ENCODE measurements around the gene LSP1.

Gene LSP1

DNA sequence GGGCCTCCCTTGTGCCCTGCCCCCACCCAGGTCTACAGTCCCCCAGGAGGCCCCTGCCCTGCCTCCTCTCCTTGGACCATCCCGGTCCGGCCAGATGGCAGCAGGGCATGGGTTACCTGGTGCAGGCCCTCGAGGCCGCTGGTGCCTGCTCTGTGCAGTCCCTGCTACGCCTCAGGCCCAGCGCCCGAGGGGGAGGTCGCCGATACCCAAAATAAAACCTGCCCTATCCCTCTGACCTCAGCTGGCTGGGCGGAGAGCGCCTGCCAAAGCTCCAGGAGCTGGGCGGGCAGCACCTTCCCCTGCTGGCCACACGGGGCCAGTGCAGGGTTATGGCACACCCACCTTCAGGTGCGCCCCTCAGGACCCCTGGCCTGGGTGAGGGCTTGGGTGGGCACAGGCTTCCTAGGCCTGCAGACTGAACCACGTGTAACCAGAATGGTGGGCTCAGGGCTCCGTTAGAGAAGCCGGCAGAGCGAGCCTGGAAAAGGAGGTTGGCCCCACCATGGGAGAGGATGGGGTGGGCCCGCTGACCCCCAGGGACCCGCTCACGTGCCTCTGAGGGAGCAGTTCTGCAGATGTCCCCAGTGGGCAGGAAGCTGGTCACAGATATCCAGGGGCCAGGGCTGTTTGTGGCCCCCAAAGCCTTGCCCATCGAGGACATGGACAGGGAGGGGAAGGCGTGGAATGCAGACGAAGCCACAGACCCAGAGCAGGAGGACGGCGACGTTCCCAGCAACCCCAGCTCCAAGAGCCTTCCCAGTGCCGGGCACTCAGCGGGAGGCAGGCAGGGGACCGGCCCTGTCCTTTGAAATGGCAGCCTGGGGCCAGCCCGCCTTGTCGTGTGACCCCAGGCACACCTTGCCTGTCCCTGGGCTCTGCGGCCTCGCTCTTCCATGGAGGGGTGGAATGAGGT is 64.9 kb downstream of the LSP1 start:
- DNase-seq (ENCODE audit: low read depth in 2 of 2), result no peak

DNA sequence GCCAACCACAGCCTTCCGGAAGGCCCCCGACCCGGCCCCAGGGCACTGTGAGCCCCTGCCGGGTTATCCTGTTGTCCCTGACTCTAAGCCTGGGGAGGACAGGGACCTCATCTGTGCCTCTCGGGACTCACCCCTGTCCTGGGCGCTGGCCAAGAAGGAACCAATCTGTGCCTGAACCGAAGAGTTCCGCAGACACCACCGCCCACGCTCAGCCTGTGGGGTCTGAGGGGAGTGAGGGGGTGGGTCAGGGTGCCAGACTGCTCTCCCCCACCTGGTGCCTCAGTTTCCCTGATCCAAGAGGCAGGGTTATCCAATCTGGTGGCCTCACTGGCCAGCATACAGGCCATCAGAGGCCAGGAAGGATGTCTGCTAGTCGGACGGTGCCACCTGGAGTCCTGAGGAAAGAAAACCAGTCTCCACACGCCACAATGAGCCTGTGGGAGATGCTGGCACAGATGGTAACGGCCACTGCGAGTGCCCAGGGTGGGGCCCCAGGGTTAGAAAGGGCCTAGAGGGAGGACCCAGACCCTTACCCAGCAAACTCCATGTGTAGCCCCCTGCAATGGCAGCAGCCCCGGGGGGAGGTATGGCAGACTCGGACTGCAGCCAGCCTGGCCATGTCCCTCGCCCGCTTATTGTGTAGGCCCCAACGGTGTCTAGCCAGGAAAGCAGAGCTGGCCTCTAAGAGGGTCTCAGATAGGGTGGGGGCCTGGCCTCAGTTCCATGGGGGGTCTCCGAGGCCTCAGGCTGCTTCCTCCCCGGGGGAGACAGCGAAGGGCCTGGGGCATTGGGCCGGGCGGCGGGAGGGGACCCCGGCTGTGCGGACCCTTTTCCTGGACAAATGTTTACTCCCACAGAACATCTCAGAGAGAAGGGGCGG is 65.8 kb downstream of the LSP1 start:
- no peak for DNase-seq (ENCODE audit: low read depth in 2 of 2)

DNA sequence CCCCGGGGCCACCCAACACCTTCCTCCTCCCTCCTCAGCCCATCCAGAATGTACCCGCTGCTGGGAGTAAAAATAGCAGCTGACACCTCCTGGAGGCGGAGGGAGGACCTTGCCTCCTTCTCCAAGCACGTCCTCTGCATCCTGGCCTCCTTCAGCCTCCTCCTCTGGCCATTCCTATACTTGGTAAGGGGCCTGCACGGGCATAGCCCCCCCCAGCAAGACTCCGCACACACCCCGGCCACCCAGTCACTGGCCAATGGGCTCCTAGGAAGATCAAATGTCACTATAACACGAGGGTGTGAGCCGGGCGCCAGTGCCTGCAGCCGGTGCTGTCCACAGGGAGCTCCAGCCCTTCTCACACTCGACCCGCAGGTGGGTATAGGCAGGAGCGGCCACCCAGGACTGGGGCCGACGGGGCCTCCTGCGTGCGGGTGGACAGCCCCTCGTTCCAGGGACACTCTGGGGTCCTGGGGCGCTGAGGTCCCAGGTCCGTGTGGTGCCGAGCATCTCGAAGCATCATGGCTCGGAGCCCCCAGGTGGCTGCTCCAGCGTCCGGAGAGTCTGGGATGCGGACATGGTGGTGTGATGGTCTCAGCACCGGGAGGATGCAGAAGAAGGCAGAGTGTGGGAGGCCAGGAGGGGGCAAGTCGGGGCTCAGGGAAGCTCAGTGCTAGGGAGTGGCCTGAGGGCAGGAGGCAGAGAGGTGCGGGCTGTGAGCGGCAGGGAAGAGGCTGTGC is 66.7 kb downstream of the LSP1 start, which contains the start of gene TNNT3:
TNNT3 (plus strand) TSS at position 313 of the 737 bp plus-strand sequence. CDS start 3,172 bp downstream, outside the sequence.
- DNase-seq (ENCODE audit: low read depth in 2 of 2), result no peak

DNA sequence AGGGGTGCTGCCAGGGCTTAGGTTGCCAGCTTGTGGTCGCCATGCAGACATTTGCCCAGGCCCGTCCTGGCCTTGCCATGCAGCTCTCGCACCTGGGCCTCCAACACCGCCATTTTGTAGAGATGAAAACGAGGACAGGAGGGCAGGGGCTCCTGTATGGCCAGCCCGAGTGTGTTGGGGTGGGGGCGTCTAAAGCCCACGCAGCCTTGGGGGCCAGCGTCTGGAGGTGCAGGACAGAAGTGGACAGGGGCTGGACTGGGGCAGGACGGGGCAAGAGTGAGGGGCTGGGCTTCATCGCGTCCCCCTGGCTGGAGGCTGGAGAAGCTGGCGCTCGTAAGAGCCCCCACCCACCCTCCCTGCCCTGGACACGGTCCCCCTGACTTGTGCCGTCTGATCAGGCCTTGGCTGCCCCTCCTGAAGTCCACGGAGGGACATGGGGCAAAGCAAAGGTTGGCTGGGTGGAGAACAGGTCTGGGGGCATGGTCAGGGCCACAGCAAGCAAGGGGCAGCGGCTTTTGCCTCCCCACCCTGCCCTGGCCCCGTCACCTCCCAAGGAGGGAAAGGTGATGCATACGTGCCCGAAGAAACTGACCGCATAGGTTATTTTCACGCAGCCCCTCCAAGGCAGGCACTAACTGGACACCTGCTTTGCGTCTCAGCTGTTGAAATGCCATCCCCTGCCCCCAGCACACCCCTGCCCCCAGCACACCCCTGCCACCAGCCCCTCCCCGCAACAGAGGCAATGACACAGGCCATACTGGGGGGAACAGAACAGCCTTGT is 67.4 kb downstream of the LSP1 start:
- DNase-seq (ENCODE audit: low read depth in 2 of 2), result no peak

DNA sequence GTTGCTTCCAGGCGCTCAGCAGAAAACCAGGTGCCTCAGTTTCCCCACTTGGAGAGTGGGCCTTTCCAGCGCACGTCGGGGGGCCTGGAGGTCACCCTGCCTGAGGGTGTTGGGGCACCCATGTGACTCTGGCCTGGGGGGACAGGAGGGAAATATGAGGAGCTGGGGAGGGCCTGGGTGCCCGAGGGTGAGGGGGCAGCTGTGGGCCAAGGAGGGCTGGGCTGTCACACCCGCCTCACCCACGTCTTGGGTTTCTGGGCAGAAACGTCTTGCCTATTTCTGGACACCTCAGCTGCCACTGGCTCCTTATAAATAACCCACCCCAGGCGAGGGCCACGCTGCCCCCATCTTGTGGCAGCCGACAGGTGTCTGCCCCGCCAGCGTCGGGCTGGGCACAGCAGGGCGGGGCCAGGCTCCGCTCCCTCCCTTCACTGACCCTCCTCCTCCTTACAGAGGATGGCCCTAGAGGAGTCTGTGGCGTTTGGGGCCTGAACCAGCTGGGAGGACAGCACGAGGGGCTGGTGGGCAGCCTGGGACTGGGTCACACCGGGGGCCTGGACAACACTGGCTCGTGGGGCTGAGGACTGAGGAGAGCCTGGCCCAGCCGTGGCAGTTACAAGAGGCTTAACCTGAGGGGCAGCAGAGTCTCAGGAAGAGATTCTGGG is 68.2 kb downstream of the LSP1 start:
- DNase-seq (ENCODE audit: low read depth in 2 of 2), result no peak

DNA sequence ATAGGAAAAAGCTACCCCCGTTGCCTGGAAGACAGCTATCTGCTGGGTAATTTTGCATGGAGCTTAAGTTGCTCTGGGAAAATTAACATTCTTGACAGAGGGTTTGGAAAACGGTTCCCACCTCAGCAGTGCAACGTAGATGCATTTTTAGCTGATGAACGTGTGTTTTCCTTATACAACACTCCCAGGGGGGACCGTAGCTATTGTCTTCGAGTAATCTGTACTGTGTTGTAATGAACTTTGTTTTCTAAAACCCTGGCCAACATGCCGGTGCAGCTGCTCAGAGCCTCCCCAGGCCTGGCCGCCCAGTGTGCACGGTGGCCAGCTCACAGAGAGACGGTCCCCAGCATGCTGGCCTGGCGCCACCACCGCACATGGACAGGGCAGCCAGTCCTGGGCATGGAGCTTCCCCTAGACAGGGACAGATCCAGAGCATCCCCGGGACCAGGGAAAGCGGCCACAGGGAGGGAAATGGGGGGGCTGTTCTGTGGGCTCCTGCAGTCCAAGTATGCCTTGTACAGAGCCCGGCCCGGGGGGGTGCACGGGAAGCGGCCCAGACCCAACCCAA is 68.8 kb downstream of the LSP1 start:
- DNase-seq (ENCODE audit: low read depth in 2 of 2), result no peak

DNA sequence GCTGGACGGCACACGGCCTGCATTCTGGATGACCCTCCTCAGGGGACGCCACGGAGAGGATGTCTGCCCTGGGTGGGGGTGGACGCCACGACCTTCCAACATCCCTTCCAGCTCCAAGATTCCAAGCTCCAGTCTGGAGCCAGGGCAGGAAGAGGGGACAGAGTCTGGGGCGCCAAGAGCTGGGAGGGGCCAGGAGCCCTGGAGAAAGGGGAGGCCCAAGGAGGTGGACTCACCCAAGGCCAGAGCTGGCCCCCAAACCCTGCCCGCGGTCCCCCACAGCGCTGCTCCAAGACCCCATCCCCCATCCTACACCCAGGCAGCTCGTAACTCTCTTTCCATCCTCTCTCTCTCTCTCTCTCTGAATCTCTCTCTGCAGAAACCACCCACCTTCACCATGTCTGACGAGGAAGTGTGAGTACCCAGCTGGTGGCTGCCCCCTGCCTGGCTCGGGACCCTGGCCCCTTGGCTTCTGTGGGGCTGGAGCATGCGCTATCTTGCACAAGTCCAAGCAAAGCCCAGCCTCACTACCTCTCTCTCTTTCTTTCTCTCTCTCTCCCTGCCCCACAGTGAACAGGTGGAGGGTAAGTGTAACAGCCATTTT is 69.7 kb downstream of the LSP1 start:
- DNase-seq (ENCODE audit: low read depth in 2 of 2), result no peak

DNA sequence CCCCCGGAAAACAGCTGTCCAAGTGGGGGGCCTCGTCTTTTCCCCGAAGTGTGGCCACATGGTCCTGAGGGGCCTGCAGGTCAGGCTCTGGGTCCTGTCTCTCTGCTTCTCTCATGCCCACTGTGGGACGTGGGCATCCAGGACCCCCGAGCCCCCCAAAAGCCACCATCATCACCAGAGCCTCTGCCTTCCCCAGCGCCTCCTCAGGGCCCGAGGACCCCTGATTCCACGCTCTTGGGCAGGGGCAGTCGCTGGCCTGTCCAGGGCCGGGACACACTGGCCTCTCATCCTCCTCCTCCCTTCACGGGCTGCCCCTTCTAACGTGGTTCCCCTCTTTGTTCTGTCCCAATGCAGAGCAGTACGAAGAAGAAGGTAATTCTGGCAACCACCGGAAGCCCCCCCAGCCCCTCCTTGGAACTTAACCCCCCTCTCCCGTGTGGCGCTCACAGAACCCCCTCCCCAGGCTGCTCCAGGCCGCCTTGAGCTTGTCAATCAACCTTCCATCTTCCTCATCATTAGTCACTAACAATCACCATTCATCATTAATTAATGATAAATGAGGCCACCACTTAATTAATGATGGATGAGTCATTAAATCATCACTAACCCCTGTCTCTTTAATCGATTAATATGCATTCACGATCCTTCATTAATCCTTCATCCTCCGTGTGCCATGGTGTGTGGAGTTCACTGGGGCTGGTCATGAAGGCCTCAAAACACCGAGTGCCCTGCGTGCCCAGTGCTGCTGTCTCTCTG is 70.5 kb downstream of the LSP1 start:
- no peak for DNase-seq (ENCODE audit: low read depth in 2 of 2)

DNA sequence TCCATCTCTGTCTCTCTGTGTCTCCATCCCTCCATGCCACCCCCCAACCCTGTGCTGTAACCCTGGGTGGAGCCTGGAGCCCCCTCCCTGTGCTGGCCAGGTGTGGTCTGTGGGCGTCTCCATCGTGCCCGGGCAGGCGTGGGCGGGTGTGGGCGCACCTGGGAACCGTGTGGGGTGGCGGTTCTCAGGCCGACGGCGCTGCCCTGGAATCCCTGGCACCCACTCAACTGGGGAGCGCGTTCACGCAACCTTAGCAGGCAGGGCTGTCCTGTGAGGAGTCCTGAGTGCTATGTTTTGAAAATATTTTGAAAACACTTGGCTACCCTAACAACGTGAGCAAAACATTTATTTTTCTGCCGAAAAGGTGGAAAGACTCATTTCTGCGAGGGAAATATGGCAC is 71.3 kb downstream of the LSP1 start:
- no peak for DNase-seq (ENCODE audit: low read depth in 2 of 2)

DNA sequence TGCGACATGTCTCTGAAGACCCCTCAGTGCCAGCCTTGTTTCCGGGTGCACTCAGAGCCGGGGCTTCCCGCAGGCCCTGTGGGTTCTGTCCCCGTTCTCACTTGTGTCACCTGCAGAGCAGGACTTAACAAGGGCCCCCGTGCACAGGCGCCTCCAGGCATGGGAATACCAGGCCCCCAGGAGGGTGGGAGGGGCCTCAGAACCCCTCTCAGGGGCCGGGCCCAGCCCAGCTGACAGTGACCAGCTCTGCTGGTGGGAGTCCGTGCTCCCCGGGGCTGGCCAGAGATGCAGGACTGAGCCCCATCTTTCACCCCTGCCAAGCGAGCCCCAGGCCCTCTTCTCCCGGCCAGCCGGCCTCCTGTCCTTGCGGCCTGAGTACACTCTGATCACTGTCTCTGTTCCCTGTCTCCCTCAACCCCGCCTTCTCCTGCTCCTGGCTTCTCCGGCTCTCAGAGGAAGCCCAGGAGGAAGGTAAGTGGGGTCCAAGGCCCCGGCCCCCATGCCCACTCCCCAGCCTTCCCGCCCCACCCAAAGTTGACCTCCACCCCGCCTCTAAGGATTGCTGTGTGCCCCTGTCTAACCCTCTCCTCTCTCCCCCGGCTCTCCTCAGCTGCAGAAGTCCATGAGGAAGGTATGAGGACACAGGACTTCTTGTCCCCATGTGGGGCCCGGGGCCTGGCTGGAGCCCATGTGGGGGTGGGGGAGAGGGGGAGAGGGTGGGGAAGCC is 71.9 kb downstream of the LSP1 start:
- no peak for DNase-seq (ENCODE audit: low read depth in 2 of 2)

DNA sequence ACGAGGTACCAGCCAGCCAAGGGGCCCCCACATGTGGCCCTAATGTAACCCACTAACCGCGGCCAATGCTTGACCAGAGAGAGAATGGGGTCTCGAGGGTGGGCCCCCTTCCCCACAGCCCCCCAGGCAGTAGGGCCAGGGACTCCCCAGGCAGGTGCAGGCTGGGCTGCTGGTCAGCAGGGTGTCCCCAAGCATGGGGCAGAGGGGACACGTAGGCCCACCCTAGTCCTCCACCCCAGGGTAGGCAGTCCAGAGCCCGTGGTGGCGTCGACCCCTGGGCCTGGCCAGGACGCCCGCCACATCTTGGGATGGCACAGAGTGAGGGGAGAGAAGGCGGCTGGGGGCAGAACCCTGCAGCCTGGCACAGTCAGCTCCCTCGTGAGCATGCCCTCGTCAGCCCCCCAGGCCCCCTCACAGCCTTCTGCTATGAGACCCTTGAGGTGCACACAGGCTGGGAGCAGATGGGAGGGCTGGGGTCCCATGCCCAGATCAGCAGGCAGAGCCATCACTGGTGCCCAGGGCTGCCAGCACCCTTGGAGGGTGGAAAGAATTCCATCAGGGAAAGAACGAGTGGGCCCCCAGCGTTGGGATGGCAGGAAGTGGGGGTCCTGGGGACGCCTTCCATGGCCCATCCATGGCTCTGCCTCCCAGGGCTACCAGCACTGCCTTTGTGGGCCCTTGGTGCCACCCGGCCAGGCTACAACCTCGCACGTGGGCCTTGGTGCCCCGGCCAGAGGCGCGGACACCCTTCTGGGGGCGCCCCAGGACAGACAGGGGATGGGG is 72.7 kb downstream of the LSP1 start:
- DNase-seq (ENCODE audit: low read depth in 2 of 2), result no peak

DNA sequence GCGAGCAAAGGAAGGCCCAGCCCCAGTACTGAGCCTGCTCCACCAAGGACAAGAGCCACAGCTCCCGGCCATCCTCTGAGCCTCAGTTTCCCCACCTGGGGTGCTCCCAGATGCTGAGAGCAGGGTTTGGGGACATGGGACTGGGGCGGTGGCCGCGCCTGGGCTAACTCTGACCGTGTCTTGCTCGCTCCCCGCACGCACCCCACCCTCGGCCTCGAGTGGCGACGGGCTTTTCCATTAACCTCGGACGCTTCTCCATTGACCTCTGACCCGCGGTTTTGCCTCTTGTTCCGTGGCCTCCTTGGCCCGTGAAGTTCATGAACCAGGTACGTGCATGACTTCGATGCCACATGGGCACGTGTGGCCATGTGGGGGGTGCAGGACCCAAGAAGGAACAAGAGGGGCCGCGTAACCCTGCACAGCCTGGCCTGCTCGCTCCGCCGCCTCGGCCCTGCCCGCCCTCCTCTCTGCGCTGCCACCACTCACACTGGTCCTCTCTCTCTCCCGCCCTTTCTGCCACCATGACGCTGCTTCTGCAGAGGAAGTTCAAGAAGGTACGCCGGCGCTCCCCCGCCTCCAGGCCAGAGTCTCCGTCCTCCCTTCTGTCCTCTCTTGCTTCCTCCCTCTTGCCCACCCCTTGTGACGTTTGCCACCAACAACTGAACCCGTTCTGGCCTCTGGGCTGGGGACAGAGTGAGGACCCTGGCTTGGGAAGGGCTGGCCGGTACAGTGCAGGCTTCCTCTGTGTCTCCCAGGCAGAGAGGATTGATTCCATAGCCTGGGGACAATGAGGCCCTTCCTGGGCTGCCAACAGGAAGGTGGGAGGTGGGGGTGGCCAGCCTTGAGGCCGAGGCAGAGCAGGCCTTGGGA is 73.5 kb downstream of the LSP1 start:
- DNase-seq (ENCODE audit: low read depth in 2 of 2), result no peak

DNA sequence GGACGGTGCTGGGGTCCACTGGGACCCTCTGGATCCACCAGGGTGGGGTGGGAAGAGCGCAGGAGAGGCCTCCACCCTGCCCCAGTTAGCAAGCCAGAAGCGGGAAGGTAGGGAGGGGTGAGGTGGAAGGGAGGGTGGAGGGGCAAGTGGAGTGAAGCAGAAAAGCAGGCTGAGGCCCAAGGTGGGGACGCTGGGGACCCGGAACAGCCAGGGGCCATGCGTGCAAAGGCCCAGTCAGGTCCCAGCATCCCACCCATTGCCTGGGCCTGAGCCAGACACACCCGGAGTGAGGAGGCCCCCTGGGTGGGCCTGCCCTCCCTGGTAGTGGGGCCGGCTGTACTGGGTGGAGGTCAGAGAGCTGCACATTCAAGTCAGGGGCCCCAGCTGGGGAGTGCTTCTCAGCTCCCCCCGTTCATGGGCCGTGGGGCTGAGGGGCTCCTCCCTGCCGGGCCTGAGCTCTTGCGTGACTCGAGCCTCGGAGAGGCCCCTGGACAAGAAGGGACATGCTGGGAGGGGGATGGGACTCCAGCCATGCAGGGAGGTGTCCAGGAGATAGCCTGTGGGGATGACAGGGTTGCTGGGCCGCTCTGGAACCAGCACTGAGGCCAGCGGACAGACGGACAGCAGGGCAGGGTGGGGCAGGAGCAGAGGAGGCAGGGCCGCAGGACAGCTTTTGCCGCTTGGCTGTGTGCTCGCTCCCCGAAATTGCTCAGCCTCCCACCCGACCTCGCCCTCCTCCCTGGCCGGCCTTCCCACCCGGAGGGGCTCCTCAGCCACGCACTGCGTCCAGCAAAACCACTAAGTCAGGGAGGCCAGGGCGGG is 74.4 kb downstream of the LSP1 start:
- DNase-seq (ENCODE audit: low read depth in 2 of 2), result no peak

DNA sequence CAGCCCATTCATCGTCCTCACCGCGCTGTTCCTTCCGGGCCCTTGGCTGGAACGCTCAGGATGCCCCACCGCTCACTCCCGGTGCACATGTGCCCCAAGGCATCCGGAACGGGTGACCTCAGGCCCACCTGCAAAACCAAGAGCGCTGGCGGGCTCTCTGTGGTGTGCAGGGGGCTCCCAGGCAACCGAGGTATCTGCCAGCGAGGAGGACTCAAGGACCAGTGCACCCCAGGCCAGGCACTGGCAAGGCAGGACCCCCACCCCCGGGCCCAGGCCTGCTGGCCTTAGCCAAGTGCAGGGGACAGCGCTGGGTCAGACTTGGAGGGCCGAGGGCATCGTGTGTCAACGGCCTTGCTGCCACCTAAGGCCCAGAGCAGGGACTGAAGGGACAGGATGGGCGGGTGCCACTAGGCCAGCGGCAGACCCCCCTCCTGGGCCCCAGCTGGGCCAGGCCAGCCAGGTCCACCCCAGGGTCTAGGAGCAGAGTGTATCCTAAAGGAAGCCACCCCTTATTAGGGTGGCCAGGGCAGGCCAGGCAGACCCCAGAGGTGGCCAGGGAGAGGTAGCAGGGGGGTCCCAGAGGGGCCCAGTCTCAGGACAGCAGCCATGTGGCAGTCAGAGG is 75.1 kb downstream of the LSP1 start:
- DNase-seq (ENCODE audit: low read depth in 2 of 2), result no peak

DNA sequence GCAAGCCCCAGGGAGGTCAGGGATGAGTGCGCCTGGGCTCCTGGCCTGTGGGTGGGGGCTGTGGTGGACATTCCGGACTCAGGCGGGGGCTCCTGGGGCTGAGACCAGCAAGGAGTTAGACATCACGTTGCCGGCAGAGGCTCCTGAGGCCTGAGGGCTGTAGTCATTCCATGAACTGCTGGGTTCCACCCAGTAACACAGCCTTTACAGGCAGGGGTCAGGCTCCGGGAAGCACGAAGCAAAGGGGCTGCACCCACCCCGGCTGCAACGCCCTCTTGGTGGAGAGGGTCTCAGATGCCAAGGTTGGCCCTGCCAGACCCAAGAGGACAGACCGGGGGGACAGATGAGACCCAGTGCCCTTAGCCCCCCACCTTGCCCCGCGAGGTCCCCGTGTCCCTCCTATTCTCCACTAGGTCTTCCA is 75.6 kb downstream of the LSP1 start:
- no peak for DNase-seq (ENCODE audit: low read depth in 2 of 2)

All from stimulated activated CD4-positive, alpha-beta T cell treated with anti-CD3 and anti-CD28 coated beads, Interleukin-15, amount 100 ng/mL, for 48 hours (primary cell).